HG03469 (cell line): ENCODE results near the gene ARID4B.

Experiments used
- ATAC-seq: cut with Tn5 transposase; IDR thresholded peaks from one replicate; pipeline ENCODE4 v1.9.1; 2021; ENCODE audit warnings: mild to moderate bottlenecking, moderate library complexity, moderate number of reproducible peaks; ENCODE audit not compliant: unreplicated experiment

ARID4B gene

DNA sequence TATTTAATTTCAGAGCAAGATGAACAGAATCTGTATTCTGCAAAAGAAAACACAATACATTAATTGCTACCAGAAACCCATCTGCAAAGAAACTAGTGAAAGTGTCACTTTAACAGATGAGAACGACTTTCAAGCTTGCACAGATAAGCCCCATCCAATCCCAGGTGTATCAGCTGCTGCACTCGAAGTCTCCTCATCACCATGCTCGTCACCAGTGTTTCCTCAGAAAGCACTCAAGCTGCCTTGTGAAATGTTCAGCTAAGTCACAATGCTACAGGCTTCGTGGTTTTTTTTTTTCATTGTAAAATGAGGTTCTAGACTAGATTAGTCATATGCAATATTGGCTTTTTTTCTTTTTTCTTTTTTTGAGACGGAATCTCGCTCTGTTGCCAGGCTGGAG lies 196.0 kb downstream of the ARID4B start:
- ATAC-seq = no peak

DNA sequence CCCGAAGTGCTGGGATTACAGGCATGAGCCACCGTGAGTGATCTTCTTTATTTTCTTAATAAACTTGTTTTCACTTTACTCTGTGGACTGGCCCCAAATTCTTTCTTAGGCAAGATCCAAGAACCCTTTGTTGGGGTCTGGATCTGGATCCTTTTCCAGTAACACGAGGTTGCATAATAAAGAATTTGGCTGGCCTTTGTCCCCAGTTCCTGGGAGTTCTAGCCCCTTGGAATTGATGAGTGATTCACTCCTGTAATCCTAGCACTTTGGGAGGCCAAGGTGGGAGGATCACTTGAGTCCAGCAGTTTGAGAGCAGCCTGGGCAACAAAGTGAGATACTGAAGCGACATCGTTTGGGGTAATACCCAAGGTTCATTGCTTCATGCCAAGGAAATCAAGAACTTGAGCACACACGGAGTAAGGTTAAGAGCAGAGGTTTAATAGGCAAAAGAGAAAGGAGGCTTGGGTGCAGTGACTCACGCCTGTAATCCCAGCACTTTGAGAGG lies 197.2 kb downstream of the ARID4B start:
- no peak for ATAC-seq

- no peak for ATAC-seq
Measured at GRCh38 chr1:235129774-235130570, 198.0 kb downstream of the ARID4B start.

DNA sequence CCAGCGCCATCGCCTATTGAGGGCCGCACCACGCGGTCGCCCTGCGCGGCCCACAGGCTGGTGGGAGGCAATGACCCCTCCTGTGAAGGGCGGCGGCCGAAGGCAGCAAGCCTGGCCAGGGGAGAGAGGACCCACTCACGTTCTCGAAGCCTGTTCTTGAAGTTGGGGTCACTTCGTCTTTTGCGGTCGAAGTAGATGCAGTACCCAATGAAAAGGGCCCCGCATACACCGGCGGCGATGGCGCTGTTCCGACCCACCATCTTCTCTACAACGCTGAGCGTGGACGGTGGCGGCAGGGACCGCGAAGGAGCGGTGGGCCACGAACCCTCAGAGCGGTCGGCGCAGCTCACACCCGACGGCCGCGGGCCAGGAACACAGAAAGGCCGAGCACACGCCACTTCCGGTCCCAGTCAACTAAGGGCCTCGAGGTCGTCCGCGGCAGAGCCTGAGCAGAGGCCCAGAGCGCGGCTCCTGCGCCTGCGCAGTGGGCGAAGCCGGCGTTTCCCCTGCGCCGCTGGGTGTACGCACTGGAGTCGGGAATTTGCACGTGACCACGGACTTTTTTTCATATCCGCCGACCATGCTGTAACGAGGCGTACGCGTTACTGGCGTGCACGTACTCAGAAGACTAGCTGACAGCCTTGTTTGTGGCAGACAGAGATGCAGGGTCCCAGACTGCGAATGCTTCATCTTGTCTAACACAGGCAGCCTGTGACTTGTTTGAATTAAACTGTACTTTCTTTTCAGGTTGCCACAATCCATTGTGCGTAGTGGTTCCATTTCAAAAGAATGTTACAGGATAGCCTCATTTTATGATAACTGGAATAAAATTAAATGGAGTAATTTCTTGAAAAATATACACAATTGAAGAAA lies 199.3 kb downstream of the ARID4B start, which contains the start of gene TOMM20:
TSS of gene TOMM20 (minus strand) at position 382 of the 873 bp plus-strand sequence. CDS start at position 260, 122 bp downstream.
- peak; percentile 89 for ATAC-seq

DNA sequence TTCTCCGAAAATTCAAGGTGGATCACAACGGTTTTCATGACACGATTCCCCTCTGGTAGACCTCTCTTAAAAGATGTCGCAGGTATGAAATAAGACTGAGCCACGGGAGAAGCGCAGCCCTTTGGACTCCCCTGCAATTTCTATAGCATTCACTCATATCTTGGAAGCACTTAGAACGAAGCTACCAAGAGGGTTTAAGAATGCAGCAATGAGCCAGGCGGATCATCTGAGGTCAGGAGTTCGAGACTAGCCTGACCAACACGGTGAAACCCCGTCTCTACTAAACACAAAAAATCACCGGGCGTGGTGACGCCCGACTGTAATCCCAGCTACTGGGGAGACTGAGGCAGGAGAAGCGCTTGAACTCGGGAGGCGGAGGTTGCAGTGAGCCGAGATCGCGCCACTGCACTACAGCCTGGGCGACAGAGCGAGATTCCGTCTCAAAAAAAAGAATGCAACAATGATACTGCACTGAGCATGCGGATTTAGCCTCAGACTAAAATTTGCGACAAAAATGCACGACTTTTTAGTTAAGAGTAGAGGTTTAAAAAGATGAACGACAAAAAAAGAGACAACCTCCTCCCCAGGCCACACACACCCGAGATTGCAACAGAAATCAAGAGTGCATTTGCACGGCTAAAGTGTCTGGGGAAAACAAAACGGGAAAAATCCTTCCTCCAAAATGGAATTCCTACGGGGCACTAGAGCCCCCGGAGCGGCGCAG lies 200.1 kb downstream of the ARID4B start:
- ATAC-seq = no peak

DNA sequence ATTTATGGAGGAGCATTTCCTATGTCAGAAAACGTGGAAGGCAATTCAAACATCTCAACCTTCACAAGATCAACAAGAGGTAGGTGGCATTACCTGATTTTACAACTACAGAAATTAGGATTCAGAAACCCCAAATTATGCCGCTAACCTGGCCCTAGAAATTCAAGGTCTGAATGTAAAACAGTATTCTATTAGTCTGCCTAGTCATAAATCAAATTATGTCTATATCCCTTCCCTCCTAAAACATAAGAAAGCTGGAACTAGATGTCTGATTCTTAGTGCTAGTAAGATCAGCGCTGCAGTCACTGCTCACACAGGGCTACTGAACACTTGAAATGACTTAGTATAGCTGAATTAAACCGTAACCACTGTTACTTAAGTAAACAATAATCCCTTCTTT lies 200.8 kb downstream of the ARID4B start:
- no peak for ATAC-seq

- ATAC-seq = no peak
Measured at GRCh38 chr1:235124665-235125064, 203.3 kb downstream of the ARID4B start.

- ATAC-seq = no peak
Measured at GRCh38 chr1:235124111-235124510, 203.9 kb downstream of the ARID4B start.

- ATAC-seq = no peak
Measured at GRCh38 chr1:235122348-235122747, 205.6 kb downstream of the ARID4B start.
